ENCODE results near the gene PKMYT1. TPM values are rescaled to one million over a fixed set of nuclear protein-coding genes. Genes with fewer than 3 reads are reported as not detected.

Gene PKMYT1
- polyA plus RNA-seq, 1 of the 3 experiments (the other 2 are of a cell fraction), result 8.5 TPM

DNA sequence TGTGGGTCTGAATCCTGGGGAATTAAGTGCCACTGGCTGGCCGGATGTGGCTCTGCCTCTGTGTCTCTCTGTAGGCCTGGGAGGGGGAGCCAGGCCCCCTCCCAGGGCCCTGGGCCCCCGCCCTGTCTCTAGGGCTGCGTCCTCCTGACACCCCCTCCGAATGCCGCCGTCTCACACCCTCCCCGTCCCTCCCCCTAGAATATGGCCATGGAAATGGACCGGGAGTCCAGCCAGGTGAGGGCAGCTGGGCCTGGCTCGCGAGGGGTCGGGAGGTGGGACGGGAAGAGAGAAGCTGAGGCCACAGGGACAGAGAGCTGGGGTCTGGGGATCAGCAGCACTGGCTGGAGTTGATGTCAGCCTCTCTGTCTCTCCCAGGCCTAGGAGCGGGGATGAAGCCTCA lies 16.1 kb upstream of the PKMYT1 start:
- Histone ChIP-seq H4K20me1 (ENCODE audit: insufficient read depth) (no peaks in the 10 kb centered on the region), H3K9me2 (no peaks in the 10 kb centered on the region), H3K9ac (no peak overlapping the region), H3K79me2 (ENCODE audit: insufficient read depth) (no peaks in the 10 kb centered on the region), H3K4me3 (ENCODE audit: low read depth in 2 of 2, low read length in 1 of 2) (no peak overlapping the region), H3F3A (replicated peaks; ENCODE audit: insufficient read depth) (no peaks in the 10 kb centered on the region), H3K9me3 (no peaks in the 10 kb centered on the region), H3K4me2 (no peak overlapping the region), H2AFZ (ENCODE audit: low read depth) (no peak overlapping the region), H3K27ac (ENCODE audit: low read depth in 2 of 2, low read length in 1 of 2) (no peak overlapping the region), H3K36me3 (replicated peaks in 1 of 2; ENCODE audit: control insufficient read depth in 1 of 2, insufficient read depth in 2 of 2, low read length in 1 of 2) (no peaks in the 10 kb centered on the region), H3K27me3 (ENCODE audit: insufficient read depth) (no peaks in the 10 kb centered on the region), H3K4me1 (ENCODE audit: control insufficient read depth in 1 of 2, insufficient read depth in 2 of 2, low read depth in 1 of 2, low read length in 1 of 2) (no peaks in the 10 kb centered on the region)
- DNase-seq, result no peak
- CTCF ChIA-PET, result interaction anchor here (1.0 to 4.7 kb wide), 3 partner anchors 12 to 62 kb away, joined by 3 to 18 read pairs (median 3); no protein-coding TSS in a partner anchor
- POLR2A ChIA-PET, result no interaction called here
- TF ChIP-seq TEAD4 (IDR thresholded peaks at IDR 0.05; ENCODE audit: borderline replicate concordance, insufficient read depth) (no peak), MEF2A (IDR thresholded peaks at IDR 0.05; ENCODE audit: borderline replicate concordance, low read depth) (no peak), RAD21 (IDR thresholded peaks at IDR 0.05; ENCODE audit: low read length) (no peak), JUND (IDR thresholded peaks at IDR 0.05) (no peak), GABPA (IDR thresholded peaks at IDR 0.05; ENCODE audit: low read depth) (no peak), MXI1 (IDR thresholded peaks at IDR 0.05; ENCODE audit: low read depth, low read length) (no peak), RCOR1 (IDR thresholded peaks at IDR 0.05; ENCODE audit: low read length) (no peak), CTCF (IDR thresholded peaks at IDR 0.05) (no peak), YY1 (IDR thresholded peaks at IDR 0.05; ENCODE audit: low read depth) (no peak), RFX5 (IDR thresholded peaks at IDR 0.05; ENCODE audit: low read length) (no peak), NRF1 (IDR thresholded peaks at IDR 0.05; ENCODE audit: low read depth, low read length) (no peak), TAF1 (IDR thresholded peaks at IDR 0.05; ENCODE audit: borderline replicate concordance, low read depth, low read length) (no peak), MAX (IDR thresholded peaks at IDR 0.05; ENCODE audit: low read depth) (no peak), POLR2AphosphoS5 (IDR thresholded peaks at IDR 0.05; ENCODE audit: low read depth, low read length) (no peak), RXRA (IDR thresholded peaks at IDR 0.05; ENCODE audit: borderline replicate concordance, low read depth) (no peak), GATA2 (CRISPR knock-in tag; IDR thresholded peaks at IDR 0.05) (no peak)
- TF ChIP-seq, protein P1, sequence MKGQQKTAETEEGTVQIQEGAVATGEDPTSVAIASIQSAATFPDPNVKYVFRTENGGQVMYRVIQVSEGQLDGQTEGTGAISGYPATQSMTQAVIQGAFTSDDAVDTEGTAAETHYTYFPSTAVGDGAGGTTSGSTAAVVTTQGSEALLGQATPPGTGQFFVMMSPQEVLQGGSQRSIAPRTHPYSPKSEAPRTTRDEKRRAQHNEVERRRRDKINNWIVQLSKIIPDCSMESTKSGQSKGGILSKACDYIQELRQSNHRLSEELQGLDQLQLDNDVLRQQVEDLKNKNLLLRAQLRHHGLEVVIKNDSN (IDR thresholded peaks at IDR 0.05; ENCODE audit: borderline replicate concordance, low read depth), result no peak
- TF ChIP-seq, protein P2, sequence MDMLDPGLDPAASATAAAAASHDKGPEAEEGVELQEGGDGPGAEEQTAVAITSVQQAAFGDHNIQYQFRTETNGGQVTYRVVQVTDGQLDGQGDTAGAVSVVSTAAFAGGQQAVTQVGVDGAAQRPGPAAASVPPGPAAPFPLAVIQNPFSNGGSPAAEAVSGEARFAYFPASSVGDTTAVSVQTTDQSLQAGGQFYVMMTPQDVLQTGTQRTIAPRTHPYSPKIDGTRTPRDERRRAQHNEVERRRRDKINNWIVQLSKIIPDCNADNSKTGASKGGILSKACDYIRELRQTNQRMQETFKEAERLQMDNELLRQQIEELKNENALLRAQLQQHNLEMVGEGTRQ (IDR thresholded peaks at IDR 0.05; ENCODE audit: borderline replicate concordance, low read depth, low read length), result no peak
- WGBS (ENCODE audit: low lambda C conversion rate), result 83% methylated on average over 8 of the region's 13 CpGs

Measured in SK-N-SH (cell line).